GM12878 (cell line): ENCODE results near the gene LLCFC1. TPM values are rescaled to one million over a fixed set of nuclear protein-coding genes. Genes with fewer than 3 reads are reported as not detected.

Experiments used
- ATAC-seq: fragments of 200-7000 bp; cut with Tn5 transposase; 3 replicates; pipeline ENCODE4 v1.9.1; 2020; ENCODE audit warnings: mild to moderate bottlenecking, moderate library complexity
- BruUV-seq: library from RNA; stranded (reverse); fragments of 400-500 nt; replicated peaks from 2 replicates; lab custom pipeline; 2021; lab: Mats Ljungman, UMichigan
- CTCF ChIA-PET: fragments of 300-600 bp; sonication (Branson Sonifier 250); formaldehyde crosslinking; extraction: SDS; loops from one replicate; lab custom pipeline; 2021; ENCODE audit warnings: inconsistent platforms; lab: Yijun Ruan, JAX
- POLR2A ChIA-PET: fragments of 350-600 bp; formaldehyde crosslinking; extraction: SDS; loops from one replicate; lab custom pipeline; 2021; ENCODE audit warnings: inconsistent platforms; lab: Charles Lee
- RAD21 ChIA-PET: fragments of 300-600 bp; sonication (Branson Sonifier 250); formaldehyde crosslinking; loops from one replicate; lab custom pipeline; 2023; ENCODE audit warnings: antibody characterized with exemption; ENCODE audit not compliant: unreplicated experiment; lab: Charles Lee
- SMC1A ChIA-PET: fragments of 300-600 bp; sonication (Branson Sonifier 250); formaldehyde crosslinking; loops from one replicate; lab custom pipeline; 2023; ENCODE audit not compliant: unreplicated experiment, uncharacterized antibody; lab: Charles Lee
- DNase-seq: peaks from one replicate; pipeline ENCODE4 v3.0.0-alpha.2; 2011; ENCODE audit warnings: low read depth, low spot score
- FAIRE-seq: peaks from 3 replicates; lab custom pipeline; 2011; peaks lifted over from hg19 to GRCh38; lab: Jason Lieb, UNC
- H2AFZ ChIP-seq: 2 replicates; pipeline ENCODE4 v1.6.0; 2011; ENCODE audit warnings: low read depth, low read length, control low read depth; ENCODE audit not compliant: control insufficient read depth
- H3K27ac ChIP-seq: 2 replicates; pipeline ENCODE4 v1.5.1; 2011; ENCODE audit warnings: control low read depth; ENCODE audit not compliant: control insufficient read depth, insufficient read depth
- H3K27me3 ChIP-seq, 2 experiments: replicated peaks in 1 of 2; 2 replicates each; pipeline versions ENCODE4 v1.6.0 to v1.6.1; 2011; ENCODE audit warnings: low read length in 1 of 2; ENCODE audit not compliant: control insufficient read depth in 2 of 2, insufficient read depth in 2 of 2
- H3K36me3 ChIP-seq, 2 experiments: 2 replicates each; pipeline ENCODE4 v1.5.1; 2011; ENCODE audit warnings: low read length in 1 of 2; ENCODE audit not compliant: control insufficient read depth in 2 of 2, insufficient read depth in 2 of 2
- H3K4me1 ChIP-seq: 2 replicates; pipeline ENCODE4 v1.6.1; 2011; ENCODE audit warnings: mild to moderate bottlenecking, low read length, moderate library complexity, mixed read lengths; ENCODE audit not compliant: control insufficient read depth, insufficient read depth
- H3K4me2 ChIP-seq: 2 replicates; pipeline ENCODE4 v1.6.0; 2011; ENCODE audit warnings: control low read depth; ENCODE audit not compliant: control insufficient read depth, insufficient read depth
- H3K4me3 ChIP-seq: fragments of 200-600 bp; sonication (generic); 2 replicates; pipeline ENCODE4 v1.5.1; 2016
- H3K79me2 ChIP-seq: 2 replicates; pipeline ENCODE4 v1.6.0; 2011; ENCODE audit warnings: low read length; ENCODE audit not compliant: control insufficient read depth, insufficient read depth
- H3K9ac ChIP-seq: 2 replicates; pipeline ENCODE4 v1.8.0; 2011; ENCODE audit warnings: low read length, control low read depth, mixed read lengths; ENCODE audit not compliant: control insufficient read depth, insufficient read depth
- H3K9me3 ChIP-seq: replicated peaks from 3 replicates; pipeline ENCODE4 v1.5.1; 2011; ENCODE audit warnings: mild to moderate bottlenecking, low read length; ENCODE audit not compliant: control insufficient read depth, insufficient read depth
- H4K20me1 ChIP-seq: 2 replicates; pipeline ENCODE4 v1.6.0; 2011; ENCODE audit not compliant: control insufficient read depth, insufficient read depth
- DPF2 ChIP-seq: fragments of 450-650 bp; IDR thresholded peaks from 2 replicates; pipeline ENCODE4 v1.6.1; 2017; ENCODE audit warnings: mild to moderate bottlenecking
- EGR1 ChIP-seq, 2 experiments: IDR thresholded peaks; 1 replicate in 1 of 2; 2 replicates in 1 of 2; pipeline ENCODE4 v1.6.1; 2011 to 2012; ENCODE audit warnings: low read depth in 2 of 2, low read length in 2 of 2, borderline replicate concordance in 1 of 2, mild to moderate bottlenecking in 1 of 2, moderate library complexity in 1 of 2
- LARP7 ChIP-seq: fragments of 450-650 bp; IDR thresholded peaks from 2 replicates; pipeline ENCODE4 v1.6.1; 2017; ENCODE audit warnings: mild to moderate bottlenecking
- PKNOX1 ChIP-seq: fragments of 450-650 bp; IDR thresholded peaks from 2 replicates; pipeline ENCODE4 v1.6.1; 2016; ENCODE audit warnings: mild to moderate bottlenecking
- POLR2A ChIP-seq: IDR thresholded peaks from 2 replicates; pipeline ENCODE4 v1.6.1; 2011; ENCODE audit warnings: low read depth, mild to moderate bottlenecking, low read length
- RELB ChIP-seq: fragments of 450-650 bp; IDR thresholded peaks from 2 replicates; pipeline ENCODE4 v1.6.1; 2017; ENCODE audit warnings: low read depth, mild to moderate bottlenecking, moderate library complexity
- SMARCA5 ChIP-seq: fragments of 450-650 bp; IDR thresholded peaks from 2 replicates; pipeline ENCODE4 v1.6.1; 2017; ENCODE audit warnings: mild to moderate bottlenecking
- SREBF2 ChIP-seq: IDR thresholded peaks from 2 replicates; pipeline ENCODE4 v1.6.1; 2012; ENCODE audit warnings: mild to moderate bottlenecking, low read length
- STAT1 ChIP-seq: fragments of 450-650 bp; conservative IDR thresholded peaks from 2 replicates; pipeline ENCODE4 v1.6.1; 2014; ENCODE audit warnings: antibody characterized with exemption, mild to moderate bottlenecking
- ZBED1 ChIP-seq: IDR thresholded peaks from 2 replicates; pipeline ENCODE4 v1.6.1; 2016; ENCODE audit warnings: borderline replicate concordance
- ZBTB33 ChIP-seq: fragments of 450-650 bp; IDR thresholded peaks from 2 replicates; pipeline ENCODE4 v1.6.1; 2017; ENCODE audit warnings: mild to moderate bottlenecking
- WGBS: methylation state at CpG from one replicate; pipeline ENCODE4 v1.1.6; 2016; ENCODE audit warnings: low lambda C conversion rate; ENCODE audit not compliant: insufficient replicate concordance, insufficient coverage; ENCODE audit errors: missing lambda C conversion rate; 5-methylcytosine and 5-hydroxymethylcytosine counted together
- in situ Hi-C: fragments of 300-500 bp; cut with MboI; formaldehyde crosslinking; loops from 9 replicates; pipeline ENCODE4 v1.14.3; 2018; ENCODE audit warnings: mixed read lengths
- intact Hi-C: fragments of 100-400 bp; cut with micrococcal nuclease; formaldehyde crosslinking; loops from one replicate; pipeline ENCODE4 v1.14.2; 2022; ENCODE audit not compliant: unreplicated experiment
- polyA plus RNA-seq, 11 experiments: library from polyadenylated mRNA; depleted of rRNA in 4 of 11; unstranded in 6 of 11; stranded (reverse) in 5 of 11; fragments of >200 nt; fragmentation: Nextera tagmentation in 4 of 11; fragmentation: Illumina TruSeq in 1 of 11; extraction: Ambion mirVana in 4 of 11; extraction: Trizol in 1 of 11; gene quantifications; 1 replicate in 1 of 11; 2 replicates in 10 of 11; pipeline versions ENCODE4 v1.2.1 to v1.2.3, GENCODE V29; 2011 to 2016; ENCODE audit warnings: inconsistent platforms in 2 of 11, missing spikeins in 2 of 11, low read depth in 1 of 11
- total RNA-seq, 4 experiments: library from RNA; depleted of rRNA in 3 of 4; stranded (reverse); fragments of >200 nt in 3 of 4; fragmentation: Illumina TruSeq in 1 of 4; extraction: Trizol in 1 of 4; gene quantifications; 2 replicates each; pipeline versions ENCODE4 v1.2.1 to v1.2.3, GENCODE V29; 2013 to 2021

The LLCFC1 gene
- total and polyA plus RNA-seq, 10 of the 15 experiments (the other 5 are each of a cell fraction or from before 2014, with no cell fraction given) = not detected

GRCh38 chr7:142940966-142941535 lies 1.8 kb downstream of the LLCFC1 start:
- no peaks in the 10 kb centered on the region for H3K79me2 ChIP-seq
- in situ Hi-C loops = no loop called here
- ATAC-seq = no peak
- RAD21 ChIA-PET = no interaction called here
- no peak overlapping the region for H3K4me2 ChIP-seq
- TF ChIP-seq DPF2 (no peak), EGR1 (IDR thresholded peaks at IDR 0.05; ENCODE audit: borderline replicate concordance in 1 of 2, low read depth in 2 of 2, low read length in 2 of 2) (no peak), ZBED1 (no peak), RELB (no peak), POLR2A (no peak), PKNOX1 (no peak), SMARCA5 (no peak), STAT1 (no peak), ZBTB33 (no peak), SREBF2 (no peak), LARP7 (no peak)
- TF ChIP-seq, all 136 proteins: peak for 0
- WGBS = 18% methylated on average over 10 of the region's 10 CpGs
- Histone ChIP-seq H3K4me3 (no peak overlapping the region), H3K36me3 (no peaks in the 10 kb centered on the region), H3K27ac (no peak overlapping the region), H3K4me1 (no peaks in the 10 kb centered on the region), H4K20me1 (no peaks in the 10 kb centered on the region), H3K9me3 (no peaks in the 10 kb centered on the region; the same call in 2 of the 3 replicates), H3K27me3 (no peaks in the 10 kb centered on the region; a peak in 1 of 4 replicates), H3K9ac (no peak overlapping the region), H2AFZ (no peak overlapping the region)
- POLR2A ChIA-PET = no interaction called here
- SMC1A ChIA-PET = no interaction called here
- intact Hi-C loops = no loop called here
- no TSS peak for BruUV-seq
- FAIRE-seq (no peak), DNase-seq (no peak)
- CTCF ChIA-PET = interaction anchor here (2.3 kb wide), 1 partner anchor 17 kb away, joined by 5 read pairs; no protein-coding TSS in a partner anchor
